BE2C (cell line): ENCODE results near the gene KCNMA1.

Experiments
- DNase-seq: peaks from one replicate; pipeline ENCODE4 v3.0.0-alpha.2; 2020
- H3K27me3 ChIP-seq: fragments of 250-450 bp; sonication (Bioruptor Pico); 2 replicates; pipeline ENCODE4 v1.5.1; 2020; ENCODE audit warnings: mild to moderate bottlenecking
- H3K36me3 ChIP-seq: fragments of 250-450 bp; sonication (Bioruptor Pico); 2 replicates; pipeline ENCODE4 v1.5.1; 2020; ENCODE audit warnings: mild to moderate bottlenecking
- H3K4me1 ChIP-seq: fragments of 250-450 bp; sonication (Bioruptor Pico); 2 replicates; pipeline ENCODE4 v1.5.1; 2020
- H3K4me3 ChIP-seq: 2 replicates; pipeline ENCODE4 v1.5.1; 2011; ENCODE audit warnings: low read depth, low read length
- H3K9me3 ChIP-seq: fragments of 250-450 bp; sonication (Bioruptor Pico); 2 replicates; pipeline ENCODE4 v1.5.1; 2020
- CTCF ChIP-seq: IDR thresholded peaks from 2 replicates; pipeline ENCODE4 v1.5.1; 2012; ENCODE audit warnings: mild to moderate bottlenecking, low read depth, low read length

KCNMA1 gene

GRCh38 chr10:76969366-76969948, 668.2 kb downstream of the KCNMA1 start:
- Histone ChIP-seq H3K4me1 (peaks cover 20% of the 10 kb centered on the region), H3K27me3 (no peaks in the 10 kb centered on the region), H3K4me3 (no peak overlapping the region), H3K9me3 (no peaks in the 10 kb centered on the region), H3K36me3 (no peaks in the 10 kb centered on the region)
- TF ChIP-seq CTCF, result no peak
- no peak for DNase-seq

GRCh38 chr10:76968483-76968882, 669.1 kb downstream of the KCNMA1 start:
- no peak overlapping the region for H3K4me3 ChIP-seq
- H3K27me3 ChIP-seq, result no peaks in the 10 kb centered on the region
- no peaks in the 10 kb centered on the region for H3K36me3 ChIP-seq
- no peak for TF ChIP-seq CTCF
- no peak for DNase-seq
- no peaks in the 10 kb centered on the region for H3K9me3 ChIP-seq
- H3K4me1 ChIP-seq, result peaks cover 20% of the 10 kb centered on the region

- DNase-seq, result no peak
- no peaks in the 10 kb centered on the region for H3K9me3 ChIP-seq
- TF ChIP-seq CTCF, result no peak
- H3K27me3 ChIP-seq, result no peaks in the 10 kb centered on the region
- no peaks in the 10 kb centered on the region for H3K4me1 ChIP-seq
- no peaks in the 10 kb centered on the region for H3K36me3 ChIP-seq
- H3K4me3 ChIP-seq, result no peak overlapping the region
These were observed 674.8 kb downstream of the KCNMA1 start for GRCh38 chr10:76962851-76963250.

GRCh38 chr10:76961841-76962240, 675.8 kb downstream of the KCNMA1 start:
- no peak for DNase-seq
- no peak for TF ChIP-seq CTCF
- Histone ChIP-seq H3K9me3 (no peaks in the 10 kb centered on the region), H3K4me1 (no peaks in the 10 kb centered on the region), H3K27me3 (no peaks in the 10 kb centered on the region), H3K4me3 (no peak overlapping the region), H3K36me3 (no peaks in the 10 kb centered on the region)

GRCh38 chr10:76959111-76959510, 678.5 kb downstream of the KCNMA1 start:
- H3K27me3 ChIP-seq, result no peaks in the 10 kb centered on the region
- no peak overlapping the region for H3K4me3 ChIP-seq
- DNase-seq, result no peak
- no peaks in the 10 kb centered on the region for H3K4me1 ChIP-seq
- no peaks in the 10 kb centered on the region for H3K36me3 ChIP-seq
- no peak for TF ChIP-seq CTCF
- no peaks in the 10 kb centered on the region for H3K9me3 ChIP-seq

- no peak for DNase-seq
- no peak for TF ChIP-seq CTCF
These were observed 682.8 kb downstream of the KCNMA1 start for GRCh38 chr10:76954838-76955237.

More at GRCh38 chr10:76954838-76955237, 682.8 kb downstream of the KCNMA1 start:
- no peaks in the 10 kb centered on the region for H3K4me1 ChIP-seq
- H3K4me3 ChIP-seq, result no peak overlapping the region
- no peaks in the 10 kb centered on the region for H3K36me3 ChIP-seq
- no peaks in the 10 kb centered on the region for H3K9me3 ChIP-seq
- no peaks in the 10 kb centered on the region for H3K27me3 ChIP-seq
